Brain microvascular endothelial cell (primary cell): ENCODE measurements around the gene MMP21.

Experiments
- DNase-seq: peaks from one replicate; pipeline ENCODE4 v3.0.0-alpha.2; 2020
- H3K27ac ChIP-seq: fragments of 250-450 bp; sonication (Bioruptor Pico); 2 replicates; pipeline ENCODE4 v1.5.1; 2020; ENCODE audit warnings: mild to moderate bottlenecking, moderate library complexity
- H3K27me3 ChIP-seq: fragments of 250-450 bp; sonication (Bioruptor Pico); replicated peaks from 2 replicates; pipeline ENCODE4 v1.5.1; 2020; ENCODE audit warnings: mild to moderate bottlenecking
- H3K36me3 ChIP-seq: fragments of 250-450 bp; sonication (Bioruptor Pico); replicated peaks from 2 replicates; pipeline ENCODE4 v1.5.1; 2020; ENCODE audit warnings: mild to moderate bottlenecking
- H3K4me3 ChIP-seq: 2 replicates; pipeline ENCODE4 v1.5.1; 2011; ENCODE audit warnings: low read depth, mild to moderate bottlenecking, control low read depth, low read length, moderate library complexity
- CTCF ChIP-seq: IDR thresholded peaks from 2 replicates; pipeline ENCODE4 v1.5.1; 2011; ENCODE audit warnings: low read depth, mild to moderate bottlenecking, moderate library complexity, low read length, control low read depth, inconsistent platforms; ENCODE audit errors: missing control alignments
- in situ Hi-C: cut with HindIII; loops from 2 replicates; pipeline ENCODE4 v1.10.0; 2017; ENCODE audit warnings: low sequenced_read_pairs, low pct_ligation_motif_present

Gene MMP21

GRCh38 chr10:125772864-125773180, 2.8 kb downstream of the MMP21 start:
- Histone ChIP-seq H3K27me3 (no peaks in the 10 kb centered on the region), H3K27ac (no peak overlapping the region), H3K4me3 (no peak overlapping the region), H3K36me3 (no peaks in the 10 kb centered on the region)
- no peak for DNase-seq
- TF ChIP-seq CTCF = no peak
- in situ Hi-C loops = no loop called here

GRCh38 chr10:125772112-125772863, 3.3 kb downstream of the MMP21 start:
- no peak for TF ChIP-seq CTCF
- no peaks in the 10 kb centered on the region for H3K27me3 ChIP-seq
- no peak for DNase-seq
- no peak overlapping the region for H3K4me3 ChIP-seq
- in situ Hi-C loops = no loop called here
- H3K36me3 ChIP-seq = no peaks in the 10 kb centered on the region
- H3K27ac ChIP-seq = no peak overlapping the region

GRCh38 chr10:125770844-125771243, 4.8 kb downstream of the MMP21 start:
- Histone ChIP-seq H3K4me3 (no peak overlapping the region), H3K27me3 (no peaks in the 10 kb centered on the region), H3K36me3 (no peaks in the 10 kb centered on the region), H3K27ac (no peak overlapping the region)
- TF ChIP-seq CTCF = no peak
- DNase-seq = no peak
- in situ Hi-C loops = no loop called here

- DNase-seq = no peak
- no peak for TF ChIP-seq CTCF
- in situ Hi-C loops = no loop called here
- peaks cover 5% of the 10 kb centered on the region for H3K36me3 ChIP-seq
- no peak overlapping the region for H3K4me3 ChIP-seq
- H3K27me3 ChIP-seq = no peaks in the 10 kb centered on the region
- H3K27ac ChIP-seq = no peak overlapping the region
Observed at GRCh38 chr10:125769175-125769574, 6.4 kb downstream of the MMP21 start.

GRCh38 chr10:125768219-125768855, 7.3 kb downstream of the MMP21 start:
- no peak for DNase-seq
- in situ Hi-C loops = no loop called here
- no peaks in the 10 kb centered on the region for H3K27me3 ChIP-seq
- peaks cover 10% of the 10 kb centered on the region for H3K36me3 ChIP-seq
- no peak overlapping the region for H3K27ac ChIP-seq
- TF ChIP-seq CTCF = no peak
- H3K4me3 ChIP-seq = no peak overlapping the region
